ENCODE results near the gene SKIC2.

GRCh38 chr6:31915756-31916155 is 43.2 kb upstream of the SKIC2 start:
- TF ChIP-seq POLR2A (IDR thresholded peaks at IDR 0.05) = no peak
- TF ChIP-seq CTCF (IDR thresholded peaks at IDR 0.05) = no peak

All from Peyer's patch (tissue), 4 donors.